Lower leg skin (tissue), 4 donors: ENCODE measurements around the gene SPINK2. TPM values are rescaled to one million over a fixed set of nuclear protein-coding genes. Genes with fewer than 3 reads are reported as not detected.

Experiments used
- DNase-seq, 2 donors: peaks; one replicate each; pipeline ENCODE4 v3.0.0-alpha.2; 2019; ENCODE audit warnings: low spot score in 2 of 2
- H3K4me3 ChIP-seq: fragments of 200-600 bp; sonication (generic); 2 replicates; pipeline ENCODE4 v1.5.1; 2017; ENCODE audit warnings: mild to moderate bottlenecking, low read depth; ENCODE audit not compliant: poor library complexity, severe bottlenecking
- CTCF ChIP-seq, 3 donors: fragments of 450-650 bp; IDR thresholded peaks; one replicate each; pipeline ENCODE4 v1.5.1; 2016; ENCODE audit warnings: antibody characterized with exemption in 3 of 3, mild to moderate bottlenecking in 3 of 3, moderate library complexity in 2 of 3
- POLR2A ChIP-seq, 2 donors: fragments of 450-650 bp; IDR thresholded peaks; one replicate each; pipeline ENCODE4 v1.6.1; 2016 to 2017; ENCODE audit warnings: antibody characterized with exemption in 2 of 2, mild to moderate bottlenecking in 1 of 2, moderate library complexity in 1 of 2
- WGBS, 2 donors: methylation state at CpG; one replicate each; pipeline ENCODE4 v1.1.5; 2018; 5-methylcytosine and 5-hydroxymethylcytosine counted together
- intact Hi-C: fragments of 100-400 bp; cut with DNase I; formaldehyde crosslinking; loops from one replicate; pipeline ENCODE4 v1.15.0; 2023; ENCODE audit warnings: low total_unique reads
- total RNA-seq, 4 donors: library from RNA; depleted of rRNA; stranded (reverse); fragments of >200 nt; gene quantifications; one replicate each; pipeline ENCODE4 v1.1.0, GENCODE V29; 2016

The SPINK2 gene
- total RNA-seq, 4 donors from 2014 or later: not detected

DNA sequence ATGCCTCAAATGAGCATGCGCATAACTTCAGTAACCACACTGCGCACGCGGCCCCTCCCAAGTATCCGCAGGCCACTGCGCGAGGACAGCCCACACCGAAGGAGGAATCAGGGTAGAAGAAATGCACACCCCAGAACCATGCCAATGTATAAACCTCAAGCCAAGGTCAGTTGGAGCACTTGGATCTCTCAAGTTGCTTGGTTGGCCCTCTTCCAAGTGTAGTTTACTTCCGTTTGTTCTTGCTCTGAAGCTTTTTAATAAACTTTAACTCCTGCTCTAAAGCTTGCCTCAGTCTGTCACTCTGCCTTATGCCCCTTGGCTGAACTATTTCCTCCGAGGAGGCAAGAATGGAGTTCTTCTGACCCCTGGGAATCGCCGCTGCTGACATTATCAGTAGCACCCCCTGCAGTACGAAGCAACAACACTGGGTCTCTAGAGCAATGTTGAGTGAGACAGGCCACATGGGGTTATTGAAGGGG is 22.0 kb upstream of the SPINK2 start:
- no peak overlapping the region for H3K4me3 ChIP-seq
- TF ChIP-seq POLR2A (IDR thresholded peaks at IDR 0.05) (no peak), CTCF (IDR thresholded peaks at IDR 0.05) (no peak)
- 76 to 78% methylated on average over 13 of the region's 13 CpGs for WGBS, 2 donors
- intact Hi-C loops: no loop called here
- DNase-seq: no peak

GRCh38 chr4:56840559-56840958 is 19.1 kb upstream of the SPINK2 start:
- H3K4me3 ChIP-seq: no peak overlapping the region
- TF ChIP-seq POLR2A (IDR thresholded peaks at IDR 0.05) (no peak), CTCF (IDR thresholded peaks at IDR 0.05) (no peak)
- WGBS, 2 donors: 97 to 100% methylated on average over 2 of the region's 2 CpGs
- DNase-seq: no peak
- intact Hi-C loops: no loop called here

- no peak for DNase-seq
- WGBS, 2 donors: 94 to 96% methylated on average over 1 of the region's 1 CpG
These were observed 7.5 kb upstream of the SPINK2 start for GRCh38 chr4:56828784-56829535.

GRCh38 chr4:56823933-56824600 is 2.6 kb upstream of the SPINK2 start:
- intact Hi-C loops: no loop called here

More at GRCh38 chr4:56828784-56829535, 7.5 kb upstream of the SPINK2 start:
- H3K4me3 ChIP-seq: no peak overlapping the region
- intact Hi-C loops: no loop called here
- TF ChIP-seq POLR2A (IDR thresholded peaks at IDR 0.05) (no peak), CTCF (IDR thresholded peaks at IDR 0.05) (no peak)

GRCh38 chr4:56818797-56819196 is 2.7 kb downstream of the SPINK2 start:
- WGBS, 2 donors: 68 to 71% methylated on average over 1 of the region's 1 CpG
- intact Hi-C loops: no loop called here
- DNase-seq: no peak
- no peak for TF ChIP-seq POLR2A (IDR thresholded peaks at IDR 0.05)
- no peak for TF ChIP-seq CTCF (IDR thresholded peaks at IDR 0.05)
- H3K4me3 ChIP-seq: no peak overlapping the region

More at GRCh38 chr4:56823933-56824600, 2.6 kb upstream of the SPINK2 start:
- DNase-seq: no peak
- TF ChIP-seq POLR2A (IDR thresholded peaks at IDR 0.05) (no peak), CTCF (IDR thresholded peaks at IDR 0.05) (no peak)
- WGBS, 2 donors: 65 to 93% methylated on average over 2 of the region's 2 CpGs
- no peak overlapping the region for H3K4me3 ChIP-seq
